IMR-90 (cell line): ENCODE results near the gene CC2D2A. TPM values are rescaled to one million over a fixed set of nuclear protein-coding genes. Genes with fewer than 3 reads are reported as not detected.

ENCODE experiments used
- ATAC-seq: fragments of 200-7000 bp; cut with Tn5 transposase; 2 replicates; pipeline ENCODE4 v1.9.1; 2020; ENCODE audit warnings: low read depth, mild to moderate bottlenecking, moderate library complexity
- BruUV-seq: library from RNA; stranded (reverse); fragments of 400-500 nt; replicated peaks from 2 replicates; lab custom pipeline; 2021; lab: Mats Ljungman, UMichigan
- CTCF ChIA-PET: fragments of 300-600 bp; formaldehyde crosslinking; extraction: SDS; loops from one replicate; lab custom pipeline; 2021; ENCODE audit warnings: antibody characterized with exemption; lab: Yijun Ruan, JAX
- POLR2A ChIA-PET: fragments of 300-600 bp; sonication (Branson Sonifier 250); formaldehyde crosslinking; loops from one replicate; lab custom pipeline; 2022; ENCODE audit warnings: antibody characterized with exemption; ENCODE audit not compliant: unreplicated experiment; lab: Charles Lee
- DNase-seq: peaks from one replicate; pipeline ENCODE4 v3.0.0; 2013
- H2AFZ ChIP-seq: replicated peaks from 2 replicates; pipeline ENCODE3; 2013; ENCODE audit warnings: low read length, mild to moderate bottlenecking; ENCODE audit not compliant: poor library complexity
- H2AK5ac ChIP-seq: 2 replicates; pipeline ENCODE4 v1.6.1; 2013; ENCODE audit warnings: low read depth, low read length, inconsistent platforms
- H2AK9ac ChIP-seq: replicated peaks from 2 replicates; pipeline ENCODE3; 2013; ENCODE audit warnings: mild to moderate bottlenecking, low read depth, low read length, moderate library complexity; ENCODE audit not compliant: poor library complexity
- H2BK120ac ChIP-seq: 2 replicates; pipeline ENCODE4 v1.6.1; 2013; ENCODE audit warnings: low read depth, low read length, inconsistent platforms
- H2BK15ac ChIP-seq: 3 replicates; pipeline ENCODE4 v1.6.1; 2013; ENCODE audit warnings: low read depth, low read length, inconsistent platforms
- H2BK20ac ChIP-seq: 2 replicates; pipeline ENCODE4 v1.6.1; 2013; ENCODE audit warnings: low read depth, mild to moderate bottlenecking, inconsistent platforms, low read length, moderate library complexity
- H2BK5ac ChIP-seq: 2 replicates; pipeline ENCODE4 v1.6.1; 2013; ENCODE audit warnings: mild to moderate bottlenecking, low read depth, low read length, inconsistent platforms; ENCODE audit not compliant: poor library complexity, severe bottlenecking
- H3K14ac ChIP-seq: replicated peaks from 2 replicates; pipeline ENCODE4 v1.6.1; 2013; ENCODE audit warnings: low read depth, low read length, inconsistent platforms
- H3K18ac ChIP-seq: 2 replicates; pipeline ENCODE4 v1.6.1; 2013; ENCODE audit warnings: low read depth, low read length, control low read depth
- H3K23ac ChIP-seq: 2 replicates; pipeline ENCODE4 v1.6.1; 2013; ENCODE audit warnings: low read depth, low read length, inconsistent platforms
- H3K27ac ChIP-seq: 2 replicates; pipeline ENCODE4 v1.5.1; 2013; ENCODE audit warnings: mild to moderate bottlenecking, control low read depth, low read length; ENCODE audit not compliant: insufficient read depth
- H3K27me3 ChIP-seq: 2 replicates; pipeline ENCODE4 v1.6.1; 2013; ENCODE audit warnings: low read length; ENCODE audit not compliant: control insufficient read depth, insufficient read depth
- H3K36me3 ChIP-seq: 2 replicates; pipeline ENCODE4 v1.6.1; 2013; ENCODE audit warnings: low read length, mixed read lengths; ENCODE audit not compliant: control insufficient read depth, insufficient read depth
- H3K4ac ChIP-seq: 2 replicates; pipeline ENCODE4 v1.6.1; 2013; ENCODE audit warnings: low read depth, low read length, inconsistent platforms
- H3K4me1 ChIP-seq: 2 replicates; pipeline ENCODE4 v1.6.1; 2013; ENCODE audit warnings: low read length, mixed read lengths; ENCODE audit not compliant: control insufficient read depth, insufficient read depth
- H3K4me2 ChIP-seq: 2 replicates; pipeline ENCODE4 v1.6.1; 2013; ENCODE audit warnings: low read depth, mild to moderate bottlenecking, control low read depth, low read length, moderate library complexity
- H3K4me3 ChIP-seq: 2 replicates; pipeline ENCODE4 v1.5.1; 2013; ENCODE audit warnings: low read depth, mild to moderate bottlenecking, control low read depth, low read length, moderate library complexity; ENCODE audit not compliant: insufficient read depth
- H3K56ac ChIP-seq: 2 replicates; pipeline ENCODE4 v1.6.1; 2013; ENCODE audit warnings: low read length, inconsistent platforms; ENCODE audit not compliant: insufficient read depth; ENCODE audit errors: extremely low read depth
- H3K79me1 ChIP-seq, 2 experiments: 2 replicates each; pipeline ENCODE4 v1.6.1; 2013; ENCODE audit warnings: low read length in 2 of 2, inconsistent platforms in 1 of 2, low read depth in 1 of 2
- H3K9ac ChIP-seq: 2 replicates; pipeline ENCODE4 v1.6.1; 2013; ENCODE audit warnings: low read depth, low read length, control low read depth
- H3K9me1 ChIP-seq: 2 replicates; pipeline ENCODE4 v1.6.1; 2013; ENCODE audit warnings: low read length, inconsistent platforms; ENCODE audit not compliant: insufficient read depth
- H3K9me3 ChIP-seq: 2 replicates; pipeline ENCODE4 v1.6.1; 2013; ENCODE audit warnings: low read length; ENCODE audit not compliant: control insufficient read depth, insufficient read depth
- H4K20me1 ChIP-seq: 2 replicates; pipeline ENCODE4 v1.6.1; 2013; ENCODE audit warnings: low read length, inconsistent platforms; ENCODE audit not compliant: insufficient read depth
- H4K5ac ChIP-seq: 2 replicates; pipeline ENCODE4 v1.6.1; 2013; ENCODE audit warnings: mild to moderate bottlenecking, low read depth, low read length, control low read depth
- H4K8ac ChIP-seq, 2 experiments: 2 replicates each; pipeline ENCODE4 v1.6.1; 2013; ENCODE audit warnings: low read depth in 2 of 2, low read length in 2 of 2, control low read depth in 1 of 2, inconsistent platforms in 1 of 2
- H4K91ac ChIP-seq: 2 replicates; pipeline ENCODE4 v1.6.1; 2013; ENCODE audit warnings: low read depth, low read length, inconsistent platforms; ENCODE audit not compliant: insufficient read depth
- BHLHE40 ChIP-seq: fragments of 150-350 bp; IDR thresholded peaks from 2 replicates; pipeline ENCODE4 v1.6.1; 2016; ENCODE audit warnings: mild to moderate bottlenecking, low read depth, low read length
- CTCF ChIP-seq: conservative IDR thresholded peaks from 2 replicates; pipeline ENCODE4 v1.5.1; 2012; ENCODE audit warnings: mild to moderate bottlenecking, low read depth, low read length, improper control_type of control experiment
- ELK1 ChIP-seq: fragments of 150-350 bp; IDR thresholded peaks from 2 replicates; pipeline ENCODE4 v1.6.1; 2016; ENCODE audit warnings: low read depth, mild to moderate bottlenecking, low read length, moderate library complexity, borderline replicate concordance
- MAZ ChIP-seq: IDR thresholded peaks from 2 replicates; pipeline ENCODE4 v1.6.1; 2012; ENCODE audit warnings: low read depth, mild to moderate bottlenecking, low read length, improper control_type of control experiment, moderate library complexity, borderline replicate concordance
- NFE2L2 ChIP-seq: fragments of 150-350 bp; IDR thresholded peaks from 2 replicates; pipeline ENCODE4 v1.6.1; 2016; ENCODE audit warnings: low read depth, mild to moderate bottlenecking, low read length
- RAD21 ChIP-seq: IDR thresholded peaks from 2 replicates; pipeline ENCODE4 v1.6.1; 2012; ENCODE audit warnings: low read length, improper control_type of control experiment
- RCOR1 ChIP-seq: IDR thresholded peaks from 2 replicates; pipeline ENCODE4 v1.6.1; 2012; ENCODE audit warnings: mild to moderate bottlenecking, low read length, improper control_type of control experiment; ENCODE audit not compliant: insufficient replicate concordance
- RFX5 ChIP-seq: IDR thresholded peaks from 2 replicates; pipeline ENCODE4 v1.8.0; 2012; ENCODE audit warnings: low read depth, mild to moderate bottlenecking, low read length, moderate library complexity
- SMC3 ChIP-seq: fragments of 150-350 bp; IDR thresholded peaks from 2 replicates; pipeline ENCODE4 v1.6.1; 2016; ENCODE audit warnings: low read depth, mild to moderate bottlenecking, antibody characterized with exemption, low read length, moderate library complexity
- dilution Hi-C: fragments of 300-500 bp; cut with HindIII; formaldehyde crosslinking; loops from one replicate; pipeline ENCODE4 v1.14.3; 2018; ENCODE audit warnings: low sequenced_read_pairs; ENCODE audit not compliant: unreplicated experiment
- in situ Hi-C: fragments of 300-500 bp; cut with MboI; formaldehyde crosslinking; loops from 3 replicates; pipeline ENCODE4 v1.14.3; 2019; ENCODE audit warnings: low sequenced_read_pairs, inconsistent platforms, mixed read lengths
- intact Hi-C: fragments of 100-400 bp; cut with micrococcal nuclease; formaldehyde crosslinking; loops from 2 replicates; pipeline ENCODE4 v1.10.0; 2022
- polyA plus RNA-seq, 3 experiments: library from polyadenylated mRNA; depleted of rRNA; stranded (reverse); fragments of >200 nt; gene quantifications; 2 replicates each; pipeline ENCODE4 v1.2.3, GENCODE V29; 2012; ENCODE audit warnings: low replicate concordance in 1 of 3
- total RNA-seq: library from RNA; depleted of rRNA; stranded (reverse); fragments of >200 nt; gene quantifications from 2 replicates; pipeline ENCODE4 v1.2.3, GENCODE V29; 2012

CC2D2A gene
- total and polyA plus RNA-seq, 2 of the 4 experiments (the other 2 are of a cell fraction) = 20.8 to 26.3 TPM

GRCh38 chr4:15459706-15460105, 10.0 kb upstream of the CC2D2A start:
- no peaks in the 10 kb centered on the region for H3K79me1 ChIP-seq
- dilution Hi-C loops = no loop called here
- H2BK15ac ChIP-seq = no peak overlapping the region
- H3K4me1 ChIP-seq = peaks cover 21% of the 10 kb centered on the region
- H3K36me3 ChIP-seq = no peaks in the 10 kb centered on the region
- H3K9me3 ChIP-seq = no peaks in the 10 kb centered on the region
- ChIA-PET CTCF (interaction anchor here (1.4 kb wide), 1 partner anchor 63 kb away, joined by 3 read pairs; no protein-coding TSS in a partner anchor), POLR2A (interaction anchor here (0.5 kb wide), 1 partner anchor 10 kb away, joined by 4 read pairs; the partner anchor contains the start of gene CC2D2A)
- no peak overlapping the region for H3K4me3 ChIP-seq
- H2BK120ac ChIP-seq = no peak overlapping the region
- ATAC-seq (no peak), DNase-seq (peak; percentile 36)
- H4K8ac ChIP-seq = no peak overlapping the region
- no peak overlapping the region for H3K4me2 ChIP-seq
- H3K9me1 ChIP-seq = no peaks in the 10 kb centered on the region; the same call in 1 of the 2 replicates
- in situ Hi-C loops = loop anchor here (5.0 to 25.0 kb wide), 5 partner anchors 125 to 1822 kb away; partner anchors contain the start of gene BOD1L1
- no peak overlapping the region for H3K27ac ChIP-seq
- H3K23ac ChIP-seq = no peak overlapping the region
- H2AK9ac ChIP-seq = no peak overlapping the region
- 0 out of 2 replicates have a peak overlapping the region, but pooled peaks have one; percentile 28 for H4K5ac ChIP-seq
- H3K14ac ChIP-seq = no peak overlapping the region; the same call in 1 of the 2 replicates
- no peak overlapping the region for H3K18ac ChIP-seq
- 0 out of 2 replicates have a peak overlapping the region, but pooled peaks have one; percentile 36 for H3K4ac ChIP-seq
- no peak for TF ChIP-seq ELK1
- no peak for TF ChIP-seq NFE2L2
- TF ChIP-seq BHLHE40 = no peak
- TF ChIP-seq RCOR1 = no peak
- no peak for TF ChIP-seq MAZ
- no peak for TF ChIP-seq CTCF
- no peak for TF ChIP-seq RAD21
- TF ChIP-seq RFX5 = no peak
- no peak for TF ChIP-seq SMC3
- no peaks in the 10 kb centered on the region for H4K20me1 ChIP-seq
- intact Hi-C loops = loop anchor here (5.0 kb wide), 1 partner anchor 442 kb away; no protein-coding TSS in a partner anchor
- no peak overlapping the region for H2AFZ ChIP-seq
- H2BK5ac ChIP-seq = no peak overlapping the region
- H3K27me3 ChIP-seq = peaks cover 4% of the 10 kb centered on the region
- no peak overlapping the region for H4K91ac ChIP-seq
- H3K56ac ChIP-seq = no peak overlapping the region
- no TSS peak for BruUV-seq
- no peak overlapping the region for H3K9ac ChIP-seq
- no peak overlapping the region for H2AK5ac ChIP-seq
- no peak overlapping the region for H2BK20ac ChIP-seq
